Right atrium auricular region (tissue), 2 donors: ENCODE results near the gene CD74. TPM values are rescaled to one million over a fixed set of nuclear protein-coding genes. Genes with fewer than 3 reads are reported as not detected.

ENCODE experiments used
- DNase-seq: peaks from one replicate; pipeline ENCODE4 v3.0.0-alpha.2; 2019; ENCODE audit warnings: low spot score
- H3K27ac ChIP-seq, 2 donors: fragments of 200-600 bp; sonication (generic); 1 replicate in 1 of 2; 2 replicates in 1 of 2; pipeline ENCODE4 v1.5.1; 2016 to 2019
- H3K27me3 ChIP-seq, 2 donors: fragments of 200-600 bp; sonication (generic); one replicate each; pipeline versions ENCODE4 v1.5.1 to v1.6.0; 2017 to 2019
- H3K36me3 ChIP-seq: fragments of 200-600 bp; sonication (generic); one replicate; pipeline ENCODE4 v1.5.1; 2016
- H3K4me1 ChIP-seq, 2 donors: fragments of 200-600 bp; sonication (generic); one replicate each; pipeline versions ENCODE4 v1.5.1 to v1.6.0; 2017 to 2019
- H3K4me3 ChIP-seq, 2 donors: fragments of 200-600 bp; sonication (generic); 1 replicate in 1 of 2; 2 replicates in 1 of 2; pipeline ENCODE4 v1.5.1; 2017 to 2019; ENCODE audit warnings: mild to moderate bottlenecking in 1 of 2, moderate library complexity in 1 of 2
- H3K9me3 ChIP-seq, 2 donors: fragments of 200-600 bp; sonication (generic); one replicate each; pipeline ENCODE4 v1.5.1; 2019
- CTCF ChIP-seq, 2 donors: fragments of 200-600 bp; sonication (generic); IDR thresholded peaks; one replicate each; pipeline ENCODE4 v1.5.1; 2019; ENCODE audit warnings: antibody characterized with exemption in 2 of 2
- total RNA-seq, 2 donors: library from RNA; depleted of rRNA; stranded (reverse); fragments of >200 nt; gene quantifications; one replicate each; pipeline ENCODE4 v1.1.0, GENCODE V29; 2016

Gene CD74
- total RNA-seq, 2 donors from 2014 or later: 268 to 424 TPM

GRCh38 chr5:150404535-150404934, 8.2 kb downstream of the CD74 start:
- Histone ChIP-seq H3K4me1 (peaks cover 0 to 29% of the 10 kb centered on the region in 2 donors), H3K9me3 (no peaks in the 10 kb centered on the region), H3K27ac (no peak overlapping the region), H3K36me3 (peaks cover 18% of the 10 kb centered on the region), H3K27me3 (no peaks in the 10 kb centered on the region), H3K4me3 (no peak overlapping the region)
- no peak for TF ChIP-seq CTCF (IDR thresholded peaks at IDR 0.05)
- DNase-seq: no peak

DNA sequence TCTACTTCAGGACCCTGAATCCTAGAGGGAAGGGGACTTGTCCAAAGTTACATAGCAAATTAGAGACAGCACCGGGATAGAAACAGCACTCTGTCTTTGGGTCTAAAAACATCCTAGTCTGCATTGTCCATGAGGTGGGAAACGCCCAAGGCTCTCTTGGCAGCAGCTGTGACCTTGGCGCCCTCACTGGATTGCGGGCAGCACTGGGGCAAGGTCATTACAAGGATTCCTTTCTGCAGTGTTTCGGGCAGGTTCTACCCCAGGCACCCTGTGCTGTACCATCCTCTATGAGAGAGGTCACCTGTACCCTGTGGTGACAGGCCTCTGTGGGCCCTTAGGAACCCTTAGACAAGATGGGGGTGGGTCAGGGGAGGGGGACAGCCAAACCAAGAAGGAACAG, 8.6 kb downstream of the CD74 start:
- Histone ChIP-seq H3K36me3 (peaks cover 21% of the 10 kb centered on the region), H3K27me3 (no peaks in the 10 kb centered on the region), H3K4me1 (peaks cover 0 to 27% of the 10 kb centered on the region in 2 donors), H3K9me3 (no peaks in the 10 kb centered on the region), H3K4me3 (no peak overlapping the region), H3K27ac (no peak overlapping the region)
- DNase-seq: no peak
- TF ChIP-seq CTCF (IDR thresholded peaks at IDR 0.05): no peak

DNA sequence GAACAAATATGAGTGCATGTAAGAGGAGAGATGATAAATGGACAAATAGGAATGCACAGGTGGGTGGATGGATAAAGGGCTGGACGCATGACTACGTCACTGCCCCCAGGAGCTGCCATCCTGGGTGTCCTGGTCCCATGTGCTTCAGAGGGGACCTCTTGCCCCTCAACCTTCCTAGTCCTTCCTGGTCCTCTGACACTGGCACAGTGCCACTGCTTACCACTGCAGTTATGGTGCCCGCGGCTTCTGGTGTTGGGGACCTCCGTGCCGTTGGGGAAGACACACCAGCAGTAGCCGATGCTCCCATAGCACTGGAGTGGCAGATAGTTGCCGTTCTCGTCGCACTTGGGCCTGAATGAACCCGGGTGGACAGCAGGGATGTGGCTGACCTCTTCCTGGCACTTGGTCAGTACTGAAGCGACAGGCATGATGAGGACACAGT, 9.8 kb downstream of the CD74 start:
- no peak for DNase-seq
- Histone ChIP-seq H3K27ac (no peak overlapping the region), H3K36me3 (peaks cover 32% of the 10 kb centered on the region), H3K9me3 (no peaks in the 10 kb centered on the region), H3K4me3 (no peak overlapping the region), H3K4me1 (peaks cover 0 to 16% of the 10 kb centered on the region in 2 donors), H3K27me3 (no peaks in the 10 kb centered on the region)
- TF ChIP-seq CTCF (IDR thresholded peaks at IDR 0.05): no peak

- peaks cover 38% of the 10 kb centered on the region for H3K36me3 ChIP-seq
- H3K4me1 ChIP-seq: peaks cover 0 to 16% of the 10 kb centered on the region in 2 donors
- no peaks in the 10 kb centered on the region for H3K9me3 ChIP-seq
- no peak overlapping the region for H3K27ac ChIP-seq
- no peak for DNase-seq
- H3K4me3 ChIP-seq: no peak overlapping the region
- H3K27me3 ChIP-seq: no peaks in the 10 kb centered on the region
- no peak for TF ChIP-seq CTCF (IDR thresholded peaks at IDR 0.05)
Observed at GRCh38 chr5:150402229-150402773, 10.4 kb downstream of the CD74 start.

DNA sequence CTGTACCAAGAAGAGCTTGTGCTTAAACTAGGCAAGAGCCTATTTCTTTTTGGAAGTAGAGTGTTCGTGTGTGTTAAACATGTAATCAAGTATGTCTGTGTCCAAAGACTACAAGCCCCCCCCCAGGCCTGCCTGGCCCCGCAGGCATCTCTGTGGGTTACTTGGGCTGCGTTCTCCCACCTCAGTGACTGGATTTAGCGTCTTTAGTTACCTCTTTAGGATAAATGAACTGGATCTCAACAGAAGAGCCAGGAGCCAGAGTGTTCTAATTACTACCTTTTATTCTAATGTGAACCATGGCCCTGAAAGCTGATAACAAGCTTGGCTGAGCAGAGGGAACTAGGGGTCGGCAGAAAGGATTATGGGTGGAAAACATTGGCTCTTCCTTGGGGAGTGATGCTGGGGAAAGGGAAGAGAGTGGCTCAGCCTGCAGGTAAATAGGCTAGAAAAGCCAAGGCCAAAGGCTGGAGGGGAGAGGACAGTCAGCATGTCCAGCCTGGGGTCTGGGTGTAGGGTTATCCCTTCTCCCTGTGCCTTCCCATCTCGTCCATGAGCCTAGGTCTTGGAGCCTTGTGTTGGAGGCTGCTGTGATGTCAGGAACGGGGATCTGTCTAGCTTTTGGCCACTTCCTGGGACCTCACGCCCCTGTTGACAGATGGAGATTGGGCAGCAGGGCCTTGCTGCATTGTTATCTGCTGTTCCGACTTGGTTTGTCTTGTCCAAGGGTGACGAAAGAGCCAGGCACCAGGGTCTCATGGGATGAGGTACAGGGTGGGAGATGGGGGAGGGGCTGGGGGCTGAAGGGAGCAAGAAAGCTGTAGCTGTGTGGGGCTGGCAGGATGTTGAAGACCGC, 11.1 kb downstream of the CD74 start:
- H3K36me3 ChIP-seq: peaks cover 42% of the 10 kb centered on the region

More for the DNA sequence above, 11.1 kb downstream of the CD74 start:
- Histone ChIP-seq H3K4me3 (no peak overlapping the region), H3K27me3 (no peaks in the 10 kb centered on the region), H3K27ac (no peak overlapping the region), H3K4me1 (peaks cover 0 to 16% of the 10 kb centered on the region in 2 donors), H3K9me3 (no peaks in the 10 kb centered on the region)
- no peak for TF ChIP-seq CTCF (IDR thresholded peaks at IDR 0.05)
- no peak for DNase-seq
